Activated CD8-positive, alpha-beta memory T cell treated with anti-CD3 and anti-CD28 coated beads for 36 hours (primary cell): ENCODE data around the gene JAM3. TPM values are rescaled to one million over a fixed set of nuclear protein-coding genes. Genes with fewer than 3 reads are reported as not detected.

ENCODE experiments used
- CTCF ChIA-PET: fragments of 350-600 bp; sonication (Branson Sonifier 250); formaldehyde crosslinking; loops from one replicate; lab custom pipeline; 2021; ENCODE audit warnings: antibody characterized with exemption; lab: Charles Lee
- POLR2A ChIA-PET: fragments of 350-600 bp; sonication (Branson Sonifier 250); formaldehyde crosslinking; loops from one replicate; lab custom pipeline; 2021; ENCODE audit warnings: antibody characterized with exemption; lab: Charles Lee
- total RNA-seq, 2 experiments: library from RNA; stranded (reverse); gene quantifications; one replicate each; pipeline ENCODE4 v1.2.3, GENCODE V29; 2021

JAM3 gene
- total RNA-seq, 2 experiments from 2014 or later = 14.6 to 15.0 TPM

DNA sequence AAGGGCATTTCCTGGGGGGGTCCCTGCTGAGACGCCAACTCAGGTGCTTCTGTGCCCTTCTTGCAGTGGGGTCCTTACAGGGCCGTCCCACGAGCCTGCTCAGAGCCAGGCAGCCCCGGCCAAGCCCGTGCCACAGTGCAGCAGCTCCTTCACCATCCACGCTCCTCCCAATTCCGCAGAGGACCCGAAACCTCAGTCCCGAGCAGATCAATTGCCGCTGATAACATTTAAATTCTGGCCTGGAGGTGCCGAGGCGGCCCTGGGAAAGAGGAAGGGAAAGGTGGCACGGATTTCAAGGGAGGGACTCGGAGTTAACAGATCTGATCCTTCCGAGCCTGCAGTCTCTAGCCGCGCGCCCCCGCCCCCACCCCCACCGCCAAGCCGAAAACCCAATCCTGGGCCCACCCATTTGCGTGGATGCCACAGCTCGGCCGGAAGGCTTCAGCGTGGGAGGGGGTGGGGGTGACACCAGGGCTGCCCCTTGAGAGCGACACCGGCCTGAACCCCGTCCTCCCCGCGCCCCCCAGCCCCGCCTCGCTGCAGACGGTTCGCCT lies 32.3 kb upstream of the JAM3 start:
- POLR2A ChIA-PET = interaction anchor here (0.6 kb wide), 1 partner anchor 20 kb away, joined by 4 read pairs; no protein-coding TSS in a partner anchor

DNA sequence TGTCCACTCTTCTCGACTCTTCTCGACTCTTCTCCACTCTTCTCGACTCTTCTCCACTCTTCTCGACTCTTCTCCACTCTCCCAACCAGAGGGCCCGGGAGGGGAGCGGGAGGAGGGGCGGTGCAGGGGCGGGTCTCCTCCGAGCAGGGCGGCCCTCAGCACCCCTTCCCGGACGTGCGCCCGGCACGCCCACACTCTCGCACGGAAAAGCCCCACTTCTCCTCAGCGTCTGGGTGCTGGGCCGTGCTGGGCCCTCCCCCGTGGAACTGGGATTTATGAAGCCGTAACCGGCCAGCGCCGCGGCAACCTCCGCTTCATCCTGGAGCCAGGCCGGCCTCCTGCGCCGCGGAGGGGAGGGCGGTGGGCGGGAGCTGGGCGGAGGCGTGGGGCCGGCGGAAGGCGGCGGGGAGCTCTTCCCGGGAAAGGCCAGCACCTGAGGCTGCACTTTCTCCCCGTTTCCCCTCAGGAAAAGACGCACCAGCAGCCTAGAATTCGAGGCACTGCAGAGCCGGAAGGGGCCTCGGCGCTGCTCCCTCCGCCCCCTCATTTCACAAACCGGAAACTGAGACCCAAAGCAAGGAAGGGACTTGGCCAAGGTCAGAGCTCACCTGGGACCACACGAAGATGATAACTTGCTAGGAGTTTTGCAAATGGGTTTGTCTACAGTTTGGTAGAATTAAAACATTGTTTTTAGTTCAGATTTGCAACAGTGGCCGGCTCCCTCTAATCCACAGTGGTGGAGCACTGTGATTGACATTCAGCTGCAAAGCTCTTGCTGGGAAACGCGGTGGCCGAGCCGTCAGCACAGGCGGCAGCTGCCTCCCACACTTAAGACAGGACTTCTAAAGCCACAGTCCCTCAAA lies 31.6 kb upstream of the JAM3 start:
- ChIA-PET CTCF (interaction anchor here (1.0 to 2.7 kb wide), 4 partner anchors 13 to 109 kb away, joined by 3 to 8 read pairs (median 4); no protein-coding TSS in a partner anchor), POLR2A (interaction anchor here (1.0 kb wide), 1 partner anchor 79 kb away, joined by 3 read pairs; no protein-coding TSS in a partner anchor)

More for the DNA sequence above, 32.3 kb upstream of the JAM3 start:
- CTCF ChIA-PET = interaction anchor here (1.2 to 2.0 kb wide), 3 partner anchors 55 to 109 kb away, joined by 3 to 6 read pairs (median 3); no protein-coding TSS in a partner anchor

DNA sequence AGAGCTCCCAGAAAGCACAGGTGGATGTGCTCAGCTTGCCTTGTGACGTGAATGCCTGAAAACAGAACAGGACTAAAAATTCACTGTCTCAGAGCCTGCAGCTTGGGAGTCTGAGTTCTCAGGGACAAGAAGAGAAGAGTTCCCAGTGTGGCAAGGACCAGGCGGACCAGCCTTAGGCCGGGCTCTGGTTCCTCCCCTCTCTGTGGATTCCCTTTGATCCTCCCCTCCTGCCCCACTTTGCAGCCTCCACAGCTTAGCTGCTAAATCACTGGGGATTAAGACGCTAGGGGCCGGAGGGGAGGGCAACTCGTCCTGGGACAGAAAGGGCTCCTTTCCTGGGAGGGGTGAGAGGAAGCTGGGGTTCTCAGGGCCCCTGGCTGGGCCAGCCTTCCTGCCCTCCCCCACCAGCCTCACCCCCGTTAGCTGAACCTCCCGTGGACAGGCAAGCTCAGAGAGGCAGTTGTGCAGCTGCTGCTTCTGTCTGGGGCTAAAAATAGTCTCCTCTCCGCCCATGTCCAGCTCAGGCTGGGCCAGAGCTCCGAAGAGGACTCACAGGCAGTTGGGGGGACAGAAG lies 29.9 kb upstream of the JAM3 start:
- POLR2A ChIA-PET = no interaction called here
- CTCF ChIA-PET = interaction anchor here (0.6 to 2.7 kb wide), 2 partner anchors 111 to 380 kb away, joined by 4 to 8 read pairs; no protein-coding TSS in a partner anchor

DNA sequence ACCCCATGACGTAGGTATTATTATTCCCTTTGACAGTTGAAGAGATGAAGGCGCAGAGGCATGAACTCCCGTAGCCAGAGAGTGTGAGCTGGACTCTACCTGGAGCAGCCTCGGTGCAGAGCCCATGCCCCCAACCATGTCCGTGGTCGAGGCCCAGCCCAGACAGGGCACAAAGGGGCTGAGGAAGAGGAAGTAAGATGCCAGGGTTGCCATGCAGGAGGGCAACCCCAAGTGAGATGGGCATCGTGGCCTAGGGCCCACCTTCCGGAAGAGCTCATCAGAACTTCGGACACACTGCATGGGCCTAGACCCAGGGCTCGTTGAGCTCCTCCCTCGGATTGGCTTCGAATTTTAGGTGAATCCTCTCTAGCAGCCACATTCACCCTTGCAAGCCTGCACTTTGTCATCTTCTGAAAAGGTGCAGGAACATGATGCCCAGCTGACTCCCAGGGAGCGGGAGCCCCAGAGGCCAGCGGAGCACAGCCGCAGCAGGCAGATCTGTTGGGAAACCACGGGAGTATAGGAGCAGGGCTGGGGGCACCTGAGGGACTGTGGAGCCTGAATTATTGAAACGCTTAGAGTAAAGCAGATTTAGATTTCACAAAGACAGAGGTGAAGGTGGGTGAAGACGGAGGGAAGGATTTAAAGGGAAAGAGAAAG lies 29.0 kb upstream of the JAM3 start:
- ChIA-PET CTCF (interaction anchor here (0.6 to 2.7 kb wide), 3 partner anchors 112 to 379 kb away, joined by 3 to 8 read pairs (median 4); no protein-coding TSS in a partner anchor), POLR2A (no interaction called here)

DNA sequence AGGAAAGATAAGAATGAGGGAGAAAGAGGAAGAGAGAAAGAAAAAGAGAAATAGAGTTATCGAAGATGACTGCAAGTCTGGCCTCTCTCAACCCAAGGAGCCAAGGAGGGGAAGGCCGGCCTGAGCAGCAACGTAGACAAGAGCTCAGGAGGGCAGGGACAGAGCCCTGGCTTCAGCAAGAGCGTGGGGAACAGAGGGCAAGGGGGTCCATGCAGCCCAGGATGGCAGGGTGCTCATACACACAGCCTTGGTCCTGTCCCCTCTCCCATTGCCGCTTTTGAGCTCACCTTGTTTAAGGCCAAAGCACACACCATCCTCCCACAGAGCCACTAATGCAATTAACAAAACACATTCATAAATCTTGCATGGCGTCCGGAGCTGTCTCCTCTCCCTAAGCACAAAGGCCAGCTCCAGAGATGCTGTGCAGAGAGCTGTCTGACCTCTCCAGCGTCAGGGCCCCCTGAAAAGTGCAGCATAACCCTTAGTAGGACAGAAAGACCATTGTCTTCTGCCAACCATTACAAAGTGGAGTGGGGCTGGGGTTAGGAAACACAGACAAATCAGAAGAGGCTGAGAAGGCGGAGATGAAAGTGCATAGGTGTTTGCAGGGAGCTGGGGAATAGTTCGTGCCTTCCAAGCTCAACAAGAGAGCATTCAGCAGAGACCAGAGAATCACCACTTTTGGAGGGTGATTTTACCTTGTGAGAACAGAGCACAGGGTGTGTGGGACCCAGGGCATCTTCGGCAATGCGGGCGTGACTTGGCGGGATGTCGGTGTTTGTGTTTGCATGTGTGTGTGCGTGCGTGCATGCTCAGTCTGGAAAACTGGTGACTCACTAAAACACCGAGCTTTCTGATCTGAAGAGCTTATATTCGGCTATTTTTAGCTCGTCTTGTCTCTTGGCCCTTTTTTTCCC lies 28.2 kb upstream of the JAM3 start:
- POLR2A ChIA-PET = no interaction called here
- CTCF ChIA-PET = interaction anchor here (1.1 kb wide), 1 partner anchor 113 kb away, joined by 3 read pairs; no protein-coding TSS in a partner anchor

DNA sequence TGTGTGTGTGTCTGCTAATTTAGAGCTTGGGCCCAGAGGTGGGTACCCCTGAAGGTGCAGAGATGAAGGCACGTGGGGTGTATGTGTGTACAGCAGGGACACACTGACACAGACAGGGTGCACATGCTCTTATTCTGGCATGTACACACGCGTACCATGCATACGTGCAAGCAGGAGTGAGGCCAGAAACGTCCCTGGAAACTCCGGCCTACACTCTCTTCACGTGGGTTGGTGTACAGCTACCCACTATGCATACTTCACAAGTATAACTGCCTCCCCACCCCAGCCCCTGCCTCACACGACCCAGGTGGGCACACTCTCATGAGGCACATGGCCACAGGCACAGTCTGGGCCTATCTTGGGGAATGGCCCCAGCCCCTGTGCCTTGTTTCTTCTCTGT lies 27.5 kb upstream of the JAM3 start:
- ChIA-PET POLR2A (no interaction called here), CTCF (no interaction called here)

DNA sequence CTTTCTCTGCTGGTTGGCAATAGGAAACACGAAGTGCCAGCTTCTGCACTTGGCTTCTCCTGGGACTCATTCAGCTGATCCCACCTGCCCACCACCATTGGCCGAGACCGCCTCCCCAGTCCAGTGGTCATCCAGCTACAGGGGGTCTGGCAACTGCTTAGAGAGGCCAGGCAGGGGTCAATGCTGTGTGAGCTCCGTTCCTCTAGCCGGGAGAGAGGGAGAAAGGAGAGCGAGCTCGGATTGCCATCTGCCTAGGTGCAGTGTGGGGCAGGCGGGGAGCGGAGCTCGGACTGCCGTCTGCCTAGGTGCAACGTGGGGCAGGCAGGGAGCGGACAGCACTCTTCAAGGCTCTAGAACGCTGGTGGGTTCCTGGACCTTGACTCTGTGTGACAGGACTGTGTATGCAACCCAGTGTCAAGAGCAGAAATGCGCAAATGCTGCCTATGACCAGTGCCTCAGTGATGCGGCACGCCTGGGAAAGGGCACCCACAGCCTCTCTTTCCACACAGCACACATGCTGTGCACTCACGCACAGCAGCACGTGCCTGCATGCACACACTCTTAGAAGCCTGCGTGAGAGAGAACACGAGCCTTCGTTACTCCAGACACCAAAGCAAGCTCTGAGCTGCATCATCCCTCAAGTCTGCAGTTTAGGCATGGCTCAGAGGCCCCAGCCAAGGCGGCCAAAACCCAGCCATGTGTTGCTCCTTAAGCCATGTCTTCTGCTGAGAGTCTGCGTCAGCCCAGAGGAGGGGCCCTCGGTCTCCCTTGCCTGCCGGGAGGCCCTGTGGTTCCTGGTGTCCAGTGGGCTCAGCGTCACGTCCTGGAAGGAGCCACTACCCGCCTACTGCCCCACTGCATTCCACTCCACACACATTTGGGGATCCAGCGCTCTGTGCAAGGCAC lies 26.8 kb upstream of the JAM3 start:
- ChIA-PET POLR2A (no interaction called here), CTCF (interaction anchor here (0.6 kb wide), 1 partner anchor 12 kb away, joined by 3 read pairs; no protein-coding TSS in a partner anchor)

DNA sequence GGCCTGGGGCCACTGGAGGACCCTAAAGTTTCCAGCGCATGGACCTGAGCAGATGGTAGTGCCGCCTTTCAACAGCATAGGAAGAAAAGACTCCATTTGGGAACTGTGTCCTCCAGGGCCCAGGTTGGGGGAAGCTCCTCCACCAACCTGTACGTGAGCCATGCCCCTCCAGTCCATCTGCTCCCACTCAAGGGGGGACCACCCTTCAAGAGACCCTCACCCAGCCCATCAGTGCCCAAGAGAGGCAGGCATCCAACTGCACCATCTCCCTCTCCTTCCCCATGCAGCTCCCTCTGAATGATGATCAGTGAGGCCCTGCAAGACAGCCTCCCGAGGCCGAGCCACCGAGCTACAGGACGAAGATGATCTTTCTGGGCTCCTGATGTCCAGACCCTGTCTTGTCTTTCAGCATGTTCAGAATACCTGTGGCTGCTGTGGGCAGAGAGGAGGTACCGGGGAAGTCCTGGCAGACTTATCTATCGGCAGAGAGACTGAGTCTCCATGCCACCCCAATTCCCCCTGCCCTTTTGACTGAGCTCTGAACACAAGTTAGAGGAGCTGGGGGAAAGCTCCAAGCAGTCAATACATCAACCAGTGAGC lies 25.0 kb upstream of the JAM3 start:
- ChIA-PET POLR2A (no interaction called here), CTCF (interaction anchor here (0.9 to 1.7 kb wide), 2 partner anchors 10 to 98 kb away, joined by 3 to 4 read pairs; no protein-coding TSS in a partner anchor)

DNA sequence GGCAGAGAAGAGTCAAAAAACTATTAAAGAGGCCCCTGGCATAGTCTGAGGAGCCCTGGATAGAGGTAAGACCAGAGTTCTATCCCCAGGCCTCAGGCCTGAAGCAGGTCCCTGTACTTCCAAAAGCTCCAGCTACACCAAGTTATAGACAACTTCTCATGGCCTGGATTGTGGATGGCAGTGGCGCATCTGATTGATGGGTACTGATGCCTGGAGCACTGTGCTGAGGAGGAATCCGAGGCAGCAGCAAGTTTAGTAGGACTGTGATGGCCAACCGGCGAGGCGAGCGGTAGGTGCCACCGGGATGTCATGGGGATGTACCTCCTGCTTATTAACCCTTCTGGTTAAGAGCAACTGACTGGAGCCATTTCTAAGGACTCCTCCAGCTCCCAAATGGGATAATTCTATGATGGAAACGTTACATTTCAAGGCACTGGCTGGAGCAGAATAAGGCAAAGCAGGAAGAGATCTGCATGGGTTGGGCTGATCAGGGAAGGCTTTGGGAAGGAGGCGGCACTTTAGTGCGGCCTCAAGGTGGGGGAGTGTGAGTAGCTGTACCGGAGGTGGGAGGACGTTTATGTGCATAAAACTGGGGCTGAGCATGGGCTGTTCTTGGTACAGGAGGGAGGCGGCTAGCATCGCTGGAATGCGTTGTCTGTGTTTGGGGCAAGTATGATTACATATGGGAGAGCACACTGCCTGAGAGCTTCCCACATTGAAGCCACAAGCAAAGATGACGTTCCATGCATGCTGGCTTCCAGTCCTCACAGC lies 24.2 kb upstream of the JAM3 start:
- ChIA-PET POLR2A (no interaction called here), CTCF (interaction anchor here (1.7 kb wide), 1 partner anchor 97 kb away, joined by 3 read pairs; no protein-coding TSS in a partner anchor)

DNA sequence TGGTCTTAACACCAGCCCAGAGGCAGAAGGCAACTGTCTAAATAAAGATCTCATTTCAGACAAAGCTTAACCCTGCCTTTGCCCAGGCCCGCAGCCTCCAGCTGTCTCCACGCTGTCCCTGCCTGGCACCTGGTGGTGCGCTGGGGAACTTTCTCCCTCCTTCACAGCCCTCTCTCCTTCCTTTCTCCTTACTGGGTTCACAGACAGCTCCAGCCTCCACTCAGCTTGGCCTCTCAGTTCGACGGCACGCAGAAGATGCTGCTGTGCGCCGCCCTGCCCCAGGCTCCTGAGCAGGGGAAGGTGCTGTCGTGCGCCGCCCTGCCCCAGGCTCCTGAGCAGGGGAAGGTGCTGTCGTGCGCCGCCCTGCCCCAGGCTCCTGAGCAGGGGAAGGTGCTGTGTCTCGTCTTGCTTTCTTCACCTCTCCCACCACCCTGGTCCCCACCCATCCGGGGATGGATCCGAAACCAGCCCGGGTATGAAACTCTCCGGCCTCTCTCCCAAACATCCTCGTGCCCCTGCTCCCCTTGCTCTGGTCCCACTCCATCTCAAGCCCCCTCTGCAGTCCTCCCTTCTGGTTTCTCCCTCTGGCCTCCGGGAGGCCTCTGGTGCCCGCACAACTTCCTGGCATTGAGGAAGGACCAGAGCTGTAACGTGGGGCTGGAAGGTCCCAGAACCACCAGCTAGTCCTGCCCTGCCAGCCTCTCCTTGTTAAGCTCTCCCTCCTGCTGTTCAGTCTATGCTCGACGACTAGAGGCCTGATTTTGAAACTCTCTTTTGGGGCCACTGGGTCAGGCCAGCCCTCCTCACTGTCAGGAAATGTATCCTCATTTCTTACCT lies 22.9 kb upstream of the JAM3 start:
- ChIA-PET CTCF (interaction anchor here (0.7 kb wide), 1 partner anchor 12 kb away, joined by 3 read pairs; no protein-coding TSS in a partner anchor), POLR2A (no interaction called here)

DNA sequence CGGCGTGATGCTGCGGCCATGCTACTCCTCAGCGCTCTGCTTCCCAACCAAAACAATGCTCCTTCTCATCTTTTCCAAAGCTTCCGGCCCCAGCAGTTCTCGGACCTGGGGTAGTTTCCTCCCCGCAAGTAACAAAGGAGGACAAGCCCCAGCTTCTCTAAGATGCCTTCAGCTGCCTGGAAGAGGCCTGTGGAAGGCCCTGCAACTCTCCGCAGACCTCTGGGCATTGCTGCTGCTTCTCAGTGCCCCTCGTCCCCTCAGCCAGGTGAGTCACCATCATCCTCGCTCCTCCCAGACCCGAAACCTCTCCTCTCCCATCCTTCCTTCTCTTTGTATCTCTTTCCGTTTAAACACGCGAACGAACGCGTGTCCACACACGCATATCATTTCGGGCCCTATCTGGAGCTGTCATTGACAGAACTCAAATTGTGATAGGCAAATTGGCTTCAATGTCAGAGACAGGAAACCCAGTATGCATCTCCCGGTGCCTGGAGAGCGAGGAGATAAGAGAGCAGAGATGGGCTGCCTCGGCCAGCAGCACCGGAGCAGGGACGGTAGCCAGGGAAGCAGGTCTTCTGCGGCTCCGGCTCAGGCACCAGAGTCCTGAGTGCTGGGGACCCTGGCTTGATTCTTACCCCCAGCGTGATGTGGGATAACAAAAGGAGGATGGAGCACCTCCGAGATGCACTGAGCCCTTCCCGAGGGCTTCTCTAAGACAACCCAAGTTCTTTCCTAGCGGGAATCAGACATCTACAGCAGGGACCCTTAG lies 22.0 kb upstream of the JAM3 start:
- CTCF ChIA-PET = no interaction called here
- POLR2A ChIA-PET = no interaction called here

DNA sequence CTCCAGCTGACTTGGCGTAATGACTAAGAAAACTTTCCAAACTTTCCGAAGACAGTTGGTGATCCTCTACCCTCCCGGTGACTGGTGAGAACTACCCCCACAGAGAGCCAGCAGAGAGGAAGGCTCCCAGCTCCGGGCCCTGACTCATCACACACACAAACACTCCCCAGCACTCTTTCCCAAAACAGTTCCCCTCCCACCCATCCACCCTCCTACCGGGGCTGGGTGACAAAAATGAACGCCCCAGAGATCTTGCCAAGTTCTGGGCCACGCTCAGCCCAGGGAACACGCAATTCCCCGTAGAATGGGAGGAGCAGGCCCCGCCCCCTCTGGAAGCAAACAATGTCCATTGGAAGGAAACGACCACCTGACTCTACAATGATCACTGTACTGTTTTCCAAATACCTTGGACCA lies 21.3 kb upstream of the JAM3 start:
- POLR2A ChIA-PET = no interaction called here
- CTCF ChIA-PET = no interaction called here

DNA sequence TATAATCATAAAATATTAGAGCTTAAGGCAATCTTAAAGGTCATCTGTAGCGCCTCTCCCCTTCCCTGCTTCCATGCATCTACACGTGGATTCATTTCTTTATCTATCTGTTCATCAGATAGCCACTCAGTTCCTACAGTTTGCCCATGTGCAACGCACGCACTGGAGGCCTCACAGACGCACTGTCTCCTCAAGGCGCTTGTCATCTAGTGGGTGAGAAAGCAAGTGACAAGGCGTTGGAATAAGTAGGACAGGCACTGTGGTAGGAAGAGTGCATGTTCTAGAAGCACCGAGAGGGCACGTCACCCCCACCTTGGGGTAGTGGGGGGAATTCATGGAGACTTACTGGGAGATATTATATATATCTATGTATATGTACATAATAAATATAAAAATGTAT lies 20.8 kb upstream of the JAM3 start:
- ChIA-PET CTCF (no interaction called here), POLR2A (no interaction called here)

DNA sequence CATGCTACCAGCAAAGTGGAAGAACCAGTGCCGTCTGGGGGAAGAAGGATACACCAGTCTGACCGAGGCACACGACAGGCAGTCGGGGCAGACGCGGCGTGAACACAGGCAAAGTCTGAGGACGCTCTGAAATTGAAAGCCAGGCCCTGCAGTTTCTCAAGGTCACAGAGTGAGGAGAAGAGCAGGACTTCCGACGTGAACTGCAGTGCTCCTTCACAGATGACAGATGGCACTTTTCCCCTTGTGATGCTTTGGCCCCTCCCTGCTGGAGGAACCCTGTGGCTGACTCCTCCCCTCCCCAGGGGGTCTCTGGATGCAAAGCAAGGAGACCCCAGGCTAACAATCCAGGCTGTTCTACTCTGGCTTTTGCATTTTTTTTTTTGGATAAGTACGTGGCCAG lies 19.6 kb upstream of the JAM3 start:
- POLR2A ChIA-PET = no interaction called here
- CTCF ChIA-PET = interaction anchor here (3.1 kb wide), 1 partner anchor 122 kb away, joined by 17 read pairs; no protein-coding TSS in a partner anchor
